D341Med (cell line): ENCODE data around the gene VWA5A.
A peak's percentile ranks its signal among the peaks of the same experiment; 100 is the strongest.

Source experiments
- DNase-seq: peaks from one replicate; pipeline ENCODE4 v3.0.0; 2012; ENCODE audit warnings: low spot score

VWA5A gene

DNA sequence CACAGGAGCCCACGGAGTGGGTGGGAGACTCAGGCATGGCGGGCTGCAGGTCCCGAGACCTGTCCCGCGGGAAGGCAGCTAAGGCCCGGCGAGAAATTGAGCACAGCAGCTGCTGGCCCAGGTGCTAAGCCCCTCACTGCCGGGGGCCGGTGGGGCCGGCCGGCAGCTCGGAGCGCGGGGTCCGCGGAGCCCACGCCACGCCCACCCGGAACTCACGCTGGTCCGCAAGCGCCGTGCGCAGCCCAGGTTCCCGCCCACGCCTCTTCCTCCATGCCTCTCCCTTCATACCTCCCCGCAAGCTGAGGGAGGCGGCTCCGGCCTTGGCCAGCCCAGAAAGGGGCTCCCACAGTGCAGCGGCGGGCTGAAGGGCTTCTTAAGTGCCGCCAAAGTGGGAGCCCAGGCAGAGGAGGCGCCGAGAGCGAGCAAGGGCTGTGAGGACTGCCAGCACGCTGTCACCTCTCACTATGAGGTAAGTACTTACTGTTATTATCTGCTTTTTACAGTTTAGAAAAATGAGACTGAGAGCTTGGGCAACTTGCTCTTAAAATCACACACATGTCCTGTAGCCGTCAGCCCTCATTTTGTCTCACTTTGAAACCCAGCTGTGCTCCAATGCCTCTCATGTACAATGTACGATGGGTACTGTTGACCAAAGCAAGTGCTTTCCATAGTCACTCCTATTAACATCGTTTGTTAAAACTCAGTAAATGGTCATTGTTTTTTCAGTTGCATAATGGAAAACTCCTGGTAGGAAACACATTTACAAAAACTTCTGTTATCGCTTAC, 55.7 kb downstream of the VWA5A start:
- DNase-seq: no peak

DNA sequence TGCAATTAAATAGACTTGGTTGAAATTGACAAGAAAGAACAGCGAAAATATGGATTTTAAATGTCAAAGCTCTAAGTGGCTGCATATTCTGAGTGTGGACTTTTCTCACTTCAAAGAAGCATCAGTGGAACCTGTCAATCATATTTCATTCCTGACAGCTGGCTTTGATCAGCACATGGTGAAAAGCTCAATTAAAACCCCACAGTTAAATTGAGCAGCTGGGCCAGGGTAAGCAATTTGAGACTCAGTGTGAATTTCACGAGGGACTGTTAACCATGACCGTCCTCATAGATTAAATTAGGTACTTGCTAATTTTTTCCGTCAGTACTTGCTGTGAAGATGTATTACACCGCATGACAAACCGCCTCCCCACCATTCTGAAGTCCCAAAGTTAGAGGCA, 56.9 kb downstream of the VWA5A start:
- no peak for DNase-seq

DNA sequence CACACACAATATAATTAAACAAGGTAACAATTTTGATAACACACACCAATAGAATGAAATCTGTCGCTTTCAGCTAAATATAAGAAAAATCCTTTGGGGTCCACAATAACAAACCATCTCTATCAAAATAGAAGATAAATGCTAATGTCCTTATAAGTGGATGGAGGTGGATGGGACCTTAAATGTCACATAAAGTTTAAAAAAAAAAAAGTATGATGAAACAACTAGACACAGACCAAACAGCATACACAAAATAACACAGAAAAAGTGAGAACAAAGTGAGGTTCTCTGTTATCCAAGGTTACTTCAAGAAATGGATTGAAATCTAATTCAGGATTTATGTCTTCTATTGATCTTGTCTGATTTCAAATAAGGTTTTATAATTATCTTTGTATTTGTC, 57.3 kb downstream of the VWA5A start:
- no peak for DNase-seq

DNA sequence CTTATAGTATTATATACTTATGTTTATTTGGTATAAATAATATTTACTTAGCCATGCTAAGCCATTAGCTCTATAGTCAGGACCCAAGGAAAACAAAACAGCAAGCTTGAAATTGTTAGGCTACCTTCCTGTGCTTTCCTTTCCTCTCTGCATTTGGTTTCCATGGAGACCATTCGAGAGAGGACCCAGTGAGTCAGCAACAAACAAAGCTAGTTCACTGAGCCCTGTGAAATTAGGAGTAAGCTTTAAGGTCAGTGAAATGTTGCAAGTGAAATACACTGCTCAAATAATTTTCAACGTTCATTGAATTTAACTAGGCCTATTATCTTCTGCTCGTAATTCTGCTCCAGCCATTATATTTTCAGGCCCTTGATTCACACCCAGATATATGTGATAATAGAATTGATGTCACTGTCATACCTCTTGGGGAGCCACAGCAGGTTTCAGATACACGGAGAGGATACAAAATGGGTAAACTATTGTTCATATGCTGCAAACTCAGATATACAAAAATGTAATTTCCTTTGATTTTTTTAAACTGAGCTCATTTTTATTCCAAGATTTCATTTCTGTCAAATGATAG, 58.8 kb downstream of the VWA5A start:
- DNase-seq: no peak

DNA sequence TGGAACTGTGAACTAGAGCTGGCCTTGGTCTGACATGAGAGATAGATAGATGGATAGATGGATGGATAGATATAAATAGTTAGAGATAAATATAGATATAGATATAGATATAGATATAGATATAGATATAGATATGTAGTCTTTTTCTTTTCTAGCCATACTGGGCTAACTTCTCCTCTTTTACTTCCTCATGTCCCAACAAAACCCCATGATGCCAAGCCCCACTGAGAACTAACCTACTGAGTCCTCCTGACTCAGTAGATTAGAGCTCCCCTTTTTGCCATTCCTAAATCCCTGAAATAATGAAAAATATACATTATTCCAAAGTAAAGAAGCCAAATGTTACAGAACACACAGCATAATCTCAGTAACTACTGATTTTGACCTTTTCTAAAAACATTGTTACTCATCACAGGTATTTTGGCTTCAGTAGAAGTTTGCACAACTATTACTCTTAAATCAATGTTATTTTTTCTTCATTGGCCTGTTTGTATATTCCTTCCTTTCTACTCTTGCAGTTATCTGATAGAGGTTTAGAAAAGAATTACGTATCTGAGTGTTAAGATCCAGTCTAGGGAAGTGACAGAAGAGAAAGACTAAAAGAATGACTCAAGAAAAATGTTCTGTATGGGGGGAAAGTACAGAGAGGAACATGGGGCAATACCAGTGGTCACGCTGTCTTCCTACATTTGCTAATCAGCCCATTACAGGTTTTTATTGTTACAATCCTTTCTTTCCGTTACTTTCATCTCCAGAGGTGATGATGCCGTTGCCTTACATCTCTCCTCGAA, 61.9 kb downstream of the VWA5A start:
- DNase-seq: no peak

DNA sequence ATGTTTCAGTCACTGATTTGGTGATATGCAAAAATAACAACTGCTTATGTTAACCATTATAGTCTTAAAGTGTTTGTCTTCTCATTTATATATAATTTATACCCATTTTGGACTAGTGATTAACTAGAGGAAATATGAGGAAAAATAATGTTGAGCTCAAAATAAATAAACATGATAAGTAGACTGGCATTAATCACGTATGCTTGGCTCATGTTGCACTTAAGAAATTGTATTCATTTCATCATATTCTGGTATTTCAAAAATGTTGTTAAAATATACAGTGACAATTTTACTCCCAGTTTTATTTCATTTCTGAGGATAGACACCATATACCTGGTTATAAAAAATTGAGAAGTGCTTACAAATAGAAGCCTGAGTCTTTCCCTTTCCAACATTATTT, 64.1 kb downstream of the VWA5A start:
- no peak for DNase-seq

DNA sequence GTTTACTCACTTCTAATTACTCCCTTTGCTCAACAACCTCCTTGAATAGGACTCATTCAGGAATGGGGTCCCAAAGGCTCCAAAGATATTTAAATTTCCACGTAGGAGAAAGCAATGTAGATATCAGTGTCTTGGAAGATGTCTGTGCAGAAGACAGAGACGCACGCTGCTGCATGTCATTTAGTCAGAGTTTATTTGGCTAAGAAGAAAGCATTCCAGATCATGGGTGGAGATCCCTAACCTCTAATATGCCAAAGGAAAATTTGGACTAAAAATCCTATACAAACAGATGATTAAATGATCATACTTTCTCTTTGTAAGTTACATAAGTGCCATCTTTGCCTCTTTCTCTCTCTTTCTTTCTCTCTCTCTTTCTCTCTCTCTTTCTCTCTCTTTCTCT, 67.8 kb downstream of the VWA5A start, which contains the start of gene OR10D3:
Gene OR10D3, plus strand, starts transcription at position 278 of the 400 bp plus-strand sequence. CDS start 1,925 bp downstream, outside the sequence.
- DNase-seq: no peak

DNA sequence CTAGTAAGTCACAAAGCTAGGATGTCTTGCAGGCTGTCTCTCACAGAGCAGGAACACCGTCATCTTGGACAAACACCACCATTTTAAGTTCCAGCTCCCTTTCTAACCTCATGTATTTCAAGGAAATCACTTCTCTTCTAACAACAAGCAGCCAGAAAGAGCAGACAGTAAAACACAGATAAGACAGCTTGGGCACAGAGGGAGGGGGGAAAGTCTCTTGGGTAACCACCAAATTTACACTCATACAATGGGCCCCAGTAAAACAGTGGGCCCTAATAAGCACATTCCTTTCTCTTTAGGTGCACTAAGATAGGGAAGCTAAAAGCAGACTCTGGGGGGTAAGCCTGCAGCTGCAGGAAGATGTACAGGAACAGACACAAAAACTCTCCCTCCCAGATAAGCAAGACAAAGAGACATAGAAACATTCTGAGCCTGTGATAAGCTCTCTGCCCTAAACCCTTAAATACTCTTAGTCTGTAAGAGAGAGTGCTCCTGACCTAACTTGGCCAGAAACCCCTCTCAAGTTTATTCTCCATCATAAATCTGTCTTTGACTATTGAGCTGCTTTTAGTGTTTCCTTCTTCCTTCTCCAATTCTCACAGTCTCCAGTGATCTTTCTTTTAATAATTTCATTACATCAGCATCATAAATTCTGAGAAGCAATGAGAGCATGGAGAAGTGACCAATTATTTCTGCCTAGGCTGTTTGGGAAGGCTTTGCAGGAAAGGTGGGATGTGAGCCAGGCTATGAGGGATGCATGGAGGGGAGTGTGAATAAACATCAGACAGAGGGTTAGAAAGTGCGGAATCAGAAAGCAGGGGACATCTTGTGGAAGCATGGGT, 75.3 kb downstream of the VWA5A start:
- no peak for DNase-seq

DNA sequence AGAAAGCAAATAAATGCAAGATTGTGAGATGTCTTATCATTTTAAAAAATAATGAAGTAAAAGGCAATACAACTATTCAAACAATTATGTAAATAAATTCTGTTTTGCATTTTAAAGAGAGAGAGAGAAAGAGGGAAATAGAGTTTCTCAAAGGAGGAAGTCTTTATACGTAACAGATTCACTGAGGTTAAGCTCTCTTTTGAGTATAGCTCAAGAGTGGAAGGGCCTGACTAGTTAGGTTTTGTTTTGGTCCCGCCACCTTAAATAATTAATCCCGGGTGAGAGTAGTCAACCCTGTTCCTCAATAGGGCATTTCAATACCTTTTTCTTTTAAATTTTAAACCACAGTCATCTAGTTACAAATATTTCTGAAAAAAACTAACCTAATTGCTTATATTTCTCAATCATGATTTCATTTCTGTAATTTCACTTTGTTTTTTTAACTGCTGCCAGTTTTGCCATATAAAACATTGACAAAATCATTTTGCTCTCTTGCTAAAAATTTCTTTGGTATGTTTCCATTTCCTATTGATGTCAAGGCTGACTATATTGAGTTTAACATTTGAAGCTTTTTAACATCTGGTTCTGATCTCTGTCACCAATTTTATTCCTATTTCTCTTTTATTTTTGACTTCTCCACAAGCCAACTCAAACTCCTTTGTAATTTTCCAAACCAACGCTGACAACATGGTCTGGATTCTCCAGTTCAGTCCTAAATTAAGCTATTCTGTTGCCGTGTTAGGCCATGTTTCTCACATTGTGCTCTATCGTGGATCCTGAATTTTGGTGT, 78.2 kb downstream of the VWA5A start:
- no peak for DNase-seq

DNA sequence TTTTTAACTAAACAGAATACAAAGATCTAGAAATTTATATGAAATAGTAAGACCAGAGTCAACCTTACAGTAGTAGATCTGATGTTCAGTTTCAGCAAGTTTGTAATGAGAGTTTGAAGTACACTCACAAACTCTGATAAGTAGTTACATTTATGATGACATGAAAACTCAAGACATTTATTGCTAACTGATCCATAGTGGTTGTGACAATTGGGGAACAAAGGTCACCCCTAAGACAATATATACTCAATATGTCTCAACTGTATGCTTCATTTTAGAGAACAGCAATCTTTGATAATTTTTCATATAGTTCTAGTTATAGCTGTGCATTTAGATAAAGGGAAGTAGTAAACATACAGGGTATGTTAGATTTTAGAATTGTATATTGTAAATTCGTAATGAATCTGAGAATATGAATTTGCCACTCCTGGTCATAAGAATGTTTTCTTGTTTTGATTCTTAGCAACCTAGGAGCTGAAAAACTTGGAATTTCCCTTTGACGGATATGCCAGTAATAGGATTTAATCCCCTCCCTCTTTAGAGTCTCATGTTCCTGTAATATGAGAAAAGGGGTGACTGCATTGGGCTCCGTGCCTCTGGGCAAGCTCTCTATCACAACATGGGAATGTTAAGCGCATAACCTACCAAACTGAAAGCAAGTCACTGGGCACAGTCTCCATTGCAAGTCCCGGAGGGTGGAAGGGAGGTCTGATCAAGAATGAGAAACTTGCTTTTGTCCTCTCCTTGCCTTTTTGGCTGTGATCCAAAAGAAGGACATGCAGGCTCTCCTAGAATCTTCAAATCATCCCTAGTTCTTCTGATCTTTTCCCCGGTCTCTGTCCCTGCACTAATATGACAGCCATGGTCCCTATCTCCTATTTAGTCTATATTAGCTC, 79.3 kb downstream of the VWA5A start:
- no peak for DNase-seq

DNA sequence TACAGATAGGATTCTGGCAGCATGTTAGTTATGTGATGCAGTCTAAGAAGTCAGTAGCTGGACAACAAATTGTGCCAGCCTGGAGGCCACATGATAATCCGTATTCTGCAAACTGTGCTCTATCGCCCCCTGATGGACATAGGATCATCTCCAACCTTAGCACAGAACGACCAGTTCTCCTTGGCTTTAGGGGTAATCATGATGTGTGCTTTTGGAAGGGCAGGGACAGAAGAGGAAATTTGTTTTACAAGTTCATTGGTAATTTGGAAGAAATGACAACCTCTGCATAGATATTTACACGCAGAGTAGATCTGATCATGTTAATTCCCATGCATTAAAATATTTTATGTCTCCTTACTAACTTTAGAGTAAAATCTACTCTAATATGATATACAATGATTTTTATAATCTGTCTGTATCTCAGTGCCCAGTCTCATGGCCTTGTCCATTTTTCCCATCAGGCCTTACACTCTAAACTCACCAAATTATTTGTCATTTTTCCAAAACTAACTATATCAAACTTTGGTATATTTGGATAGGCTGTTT, 80.0 kb downstream of the VWA5A start:
- DNase-seq: peak; percentile 51
